ENCODE results near the gene SEPTIN8.

SEPTIN8 gene

GRCh38 chr5:132736853-132737833, 39.9 kb downstream of the SEPTIN8 start, which contains the start of gene KIF3A:
Gene KIF3A (minus strand): TSS chr5:132737546. CDS start chr5:132737419, 127 bp downstream.
- peak within 1 kb of the TSS; percentile 91 for H3K4me3 ChIP-seq (ENCODE audit: low read depth, low read length)
- peak; percentile 70 for DNase-seq (ENCODE audit: low read depth)

GRCh38 chr5:132734687-132735086, 42.4 kb downstream of the SEPTIN8 start:
- no peak for DNase-seq (ENCODE audit: low read depth)
- no peak overlapping the region for H3K4me3 ChIP-seq (ENCODE audit: low read depth, low read length)

- no peak for DNase-seq (ENCODE audit: low read depth)
- H3K4me3 ChIP-seq (ENCODE audit: low read depth, low read length): no peak overlapping the region
Measured at GRCh38 chr5:132733499-132734148, 43.4 kb downstream of the SEPTIN8 start.

DNA sequence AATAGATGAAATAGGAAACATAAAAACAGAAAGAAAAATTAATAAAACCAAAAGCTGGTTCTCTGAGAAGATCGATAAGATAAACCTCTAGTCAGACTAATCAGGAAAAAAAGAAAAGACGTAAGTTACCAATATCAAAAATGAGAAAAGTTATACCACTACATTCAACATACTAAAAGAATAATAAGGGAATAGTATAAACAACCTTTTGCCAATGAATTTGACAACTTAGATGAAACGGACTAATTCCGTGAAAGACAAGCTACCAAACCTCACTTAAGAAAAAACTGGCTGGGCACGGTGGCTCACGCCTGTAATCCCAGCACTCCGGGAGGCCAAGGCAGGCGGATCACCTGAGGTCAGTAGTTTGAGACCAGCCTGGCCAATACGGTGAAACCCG, 47.1 kb downstream of the SEPTIN8 start:
- no peak for DNase-seq (ENCODE audit: low read depth)
- no peak overlapping the region for H3K4me3 ChIP-seq (ENCODE audit: low read depth, low read length)

DNA sequence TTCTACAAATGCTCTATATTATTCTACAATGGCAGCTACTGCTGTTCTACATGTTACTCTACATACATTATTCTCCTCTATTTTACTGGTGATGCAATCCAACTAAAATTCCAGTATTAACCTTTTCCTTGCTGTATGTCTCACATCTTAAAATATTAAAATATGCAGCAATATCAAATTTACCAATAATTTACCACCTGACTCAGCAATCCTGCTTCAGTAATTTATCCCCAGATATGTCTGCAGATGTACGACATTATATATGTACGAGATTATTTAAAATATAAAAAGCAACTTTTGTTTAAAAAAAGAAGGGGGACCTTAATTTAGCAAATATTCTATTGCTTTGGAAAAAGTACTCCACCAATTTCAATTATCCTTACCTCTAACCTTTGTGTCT, 51.3 kb downstream of the SEPTIN8 start:
- no peak for DNase-seq (ENCODE audit: low read depth)
- no peak overlapping the region for H3K4me3 ChIP-seq (ENCODE audit: low read depth, low read length)

DNA sequence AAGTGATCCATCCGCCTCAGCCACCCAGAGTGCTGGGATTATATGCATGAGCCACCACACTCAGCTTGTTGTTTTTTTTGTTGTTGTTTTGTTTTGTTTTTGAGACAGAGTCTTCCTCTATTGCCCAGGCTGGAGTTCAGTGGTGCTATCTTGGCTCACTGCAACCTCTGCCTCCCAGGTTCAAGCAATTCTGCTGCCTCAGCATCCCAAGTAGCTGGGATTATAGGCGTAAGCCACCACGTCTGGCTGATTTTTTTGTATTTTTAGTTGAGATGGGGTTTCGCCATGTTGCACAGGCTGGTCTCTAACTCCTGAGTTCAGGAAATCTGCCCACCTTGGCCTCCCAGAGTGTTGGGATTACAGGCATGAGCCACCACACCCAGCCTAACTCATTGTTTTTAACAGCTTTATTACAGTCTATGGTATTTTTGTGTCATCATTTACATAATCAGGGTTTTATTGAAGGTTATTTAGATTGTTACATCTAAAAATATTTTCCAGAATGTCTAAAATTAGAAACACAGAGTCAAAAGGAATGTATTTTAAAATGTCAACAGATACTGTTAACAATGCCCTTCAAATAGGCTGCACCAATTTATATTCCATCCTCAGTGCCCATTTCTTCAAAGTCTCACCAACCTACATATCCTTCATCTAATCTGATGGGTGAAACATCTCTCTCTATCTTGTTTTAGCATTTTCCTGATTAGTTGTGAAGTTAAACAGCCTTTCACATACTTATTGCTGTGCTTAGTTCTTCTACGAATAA, 58.3 kb downstream of the SEPTIN8 start:
- no peak for DNase-seq (ENCODE audit: low read depth)
- H3K4me3 ChIP-seq (ENCODE audit: low read depth, low read length): no peak overlapping the region

DNA sequence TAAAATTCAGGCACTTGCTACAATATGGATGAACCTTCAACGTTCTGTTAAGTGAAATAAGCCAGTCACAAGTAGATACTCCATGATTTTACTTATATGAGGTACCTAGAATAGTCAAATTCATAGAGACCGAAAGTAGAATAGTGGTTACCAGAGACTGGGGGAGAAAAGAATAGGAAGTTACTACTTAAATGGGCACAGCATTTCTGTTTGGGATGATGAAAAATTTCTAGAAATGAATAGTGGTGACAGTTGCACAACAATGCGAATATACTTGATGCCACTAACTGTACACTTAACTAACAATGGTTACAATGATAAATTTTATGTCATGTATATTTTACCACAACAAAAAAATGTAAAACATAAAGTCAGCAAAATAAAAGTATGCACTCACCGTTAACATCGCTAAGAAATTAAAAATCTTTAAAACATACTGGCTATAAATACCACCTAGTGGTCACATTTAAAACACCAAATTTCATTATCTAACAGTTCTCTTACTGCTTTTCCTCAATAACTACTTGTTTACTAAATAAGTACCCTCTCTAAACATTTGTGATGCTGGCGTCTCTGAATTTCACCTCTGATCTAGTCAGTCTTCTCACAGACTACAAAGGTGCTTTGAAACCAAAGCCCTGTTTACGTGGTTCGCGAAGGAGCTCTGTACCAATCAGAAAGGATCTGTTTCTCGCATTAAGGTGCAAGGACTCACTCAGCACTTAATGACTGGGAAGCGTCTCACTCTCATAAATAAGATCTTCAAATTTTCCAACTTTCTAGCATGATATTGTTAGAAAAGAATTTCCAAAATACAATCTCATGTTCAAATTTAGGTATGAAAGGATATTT, 62.4 kb downstream of the SEPTIN8 start:
- no peak for DNase-seq (ENCODE audit: low read depth)

DNA sequence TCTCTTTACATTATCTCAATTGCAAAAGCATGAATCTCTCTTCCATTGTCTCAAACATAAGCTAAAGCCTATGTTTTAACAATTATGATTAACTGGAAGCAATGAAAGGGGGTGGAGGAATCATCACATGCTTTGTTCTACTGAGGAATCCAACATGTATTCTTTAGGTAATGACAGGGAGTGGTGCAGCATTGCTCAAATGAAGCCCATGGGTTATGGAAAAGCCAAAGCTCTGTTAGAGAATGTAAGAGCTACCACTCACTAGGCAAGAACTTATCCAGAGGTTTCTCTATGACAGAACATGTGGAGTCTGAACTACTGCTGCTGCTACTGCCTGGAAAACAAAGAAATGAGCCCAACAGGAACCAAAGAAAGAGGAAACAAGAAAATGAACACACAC, 68.4 kb downstream of the SEPTIN8 start:
- H3K4me3 ChIP-seq (ENCODE audit: low read depth, low read length): no peak overlapping the region
- DNase-seq (ENCODE audit: low read depth): no peak

More for the DNA sequence above, 62.4 kb downstream of the SEPTIN8 start:
- no peak overlapping the region for H3K4me3 ChIP-seq (ENCODE audit: low read depth, low read length)

DNA sequence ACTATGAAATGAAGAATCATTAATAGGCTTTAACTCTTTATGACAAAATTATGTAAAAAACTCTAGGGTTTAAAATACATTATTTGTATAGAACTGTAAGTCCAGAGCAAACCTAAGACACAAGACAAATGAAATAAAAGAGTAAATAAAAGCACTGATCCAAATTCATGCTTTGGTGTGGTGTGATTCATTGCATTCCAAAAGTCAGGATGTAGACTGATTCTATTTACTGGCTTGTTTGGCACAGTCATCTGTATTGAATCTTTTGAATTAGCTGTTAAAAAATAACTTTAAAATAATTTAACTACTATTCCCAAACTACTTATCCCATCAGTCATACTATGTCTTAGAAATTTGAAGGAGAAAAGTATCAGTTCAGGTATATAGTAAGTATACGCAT, 72.2 kb downstream of the SEPTIN8 start:
- DNase-seq (ENCODE audit: low read depth): no peak
- H3K4me3 ChIP-seq (ENCODE audit: low read depth, low read length): no peak overlapping the region

Data from skeletal muscle cell (primary cell).